H9 (cell line): ENCODE results near the gene WDR64. TPM values are rescaled to one million over a fixed set of nuclear protein-coding genes. Genes with fewer than 3 reads are reported as not detected.

ENCODE experiments used
- DNase-seq: peaks from one replicate; pipeline ENCODE4 v3.0.0-alpha.2; 2017
- H2AFZ ChIP-seq: one replicate; pipeline ENCODE4 v1.6.1; 2013; ENCODE audit warnings: mild to moderate bottlenecking, low read length, control low read depth, moderate library complexity
- H2AK5ac ChIP-seq: 2 replicates; pipeline ENCODE4 v1.6.1; 2013; ENCODE audit warnings: low read length, control low read depth, mixed read lengths; ENCODE audit not compliant: insufficient read length
- H2BK120ac ChIP-seq: one replicate; pipeline ENCODE4 v1.6.1; 2013; ENCODE audit warnings: low read depth, mild to moderate bottlenecking, low read length, control low read depth, inconsistent platforms; ENCODE audit not compliant: poor library complexity, severe bottlenecking
- H2BK12ac ChIP-seq: 2 replicates; pipeline ENCODE4 v1.6.1; 2013; ENCODE audit warnings: low read length, control low read depth, mixed read lengths, low read depth; ENCODE audit not compliant: insufficient read length
- H2BK15ac ChIP-seq: 2 replicates; pipeline ENCODE4 v1.6.1; 2013; ENCODE audit warnings: low read depth, low read length, control low read depth
- H2BK20ac ChIP-seq: one replicate; pipeline ENCODE4 v1.6.1; 2013; ENCODE audit warnings: low read depth, mild to moderate bottlenecking, low read length, control low read depth, inconsistent platforms; ENCODE audit not compliant: poor library complexity, severe bottlenecking
- H2BK5ac ChIP-seq: 2 replicates; pipeline ENCODE4 v1.6.1; 2013; ENCODE audit warnings: low read length, control low read depth, mixed read lengths; ENCODE audit not compliant: insufficient read length
- H3K14ac ChIP-seq: 2 replicates; pipeline ENCODE4 v1.6.1; 2013; ENCODE audit warnings: low read length, control low read depth; ENCODE audit not compliant: insufficient read depth
- H3K18ac ChIP-seq: 2 replicates; pipeline ENCODE4 v1.6.1; 2013; ENCODE audit warnings: low read depth, mild to moderate bottlenecking, mixed read lengths, low read length, control low read depth; ENCODE audit not compliant: insufficient read length
- H3K23ac ChIP-seq: 2 replicates; pipeline ENCODE4 v1.6.1; 2013; ENCODE audit warnings: low read length, control low read depth, mixed read lengths, low read depth; ENCODE audit not compliant: insufficient read length
- H3K23me2 ChIP-seq: 2 replicates; pipeline ENCODE4 v1.6.1; 2013; ENCODE audit warnings: low read depth, mild to moderate bottlenecking, mixed read lengths, low read length, control low read depth; ENCODE audit not compliant: insufficient read length, poor library complexity, severe bottlenecking
- H3K27ac ChIP-seq: 2 replicates; pipeline ENCODE4 v1.5.1; 2013; ENCODE audit warnings: low read length, control low read depth, mixed read lengths, low read depth; ENCODE audit not compliant: insufficient read length
- H3K27me3 ChIP-seq: 2 replicates; pipeline ENCODE4 v1.6.1; 2013; ENCODE audit warnings: low read length, control low read depth, inconsistent platforms; ENCODE audit not compliant: insufficient read depth
- H3K4ac ChIP-seq: 2 replicates; pipeline ENCODE4 v1.6.1; 2013; ENCODE audit warnings: low read depth, mild to moderate bottlenecking, control low read depth, inconsistent platforms, low read length, moderate library complexity
- H3K4me1 ChIP-seq: 2 replicates; pipeline ENCODE4 v1.6.1; 2013; ENCODE audit warnings: low read length, control low read depth, inconsistent platforms; ENCODE audit not compliant: insufficient read depth
- H3K4me2 ChIP-seq: 2 replicates; pipeline ENCODE4 v1.6.1; 2013; ENCODE audit warnings: low read length, control low read depth, mixed read lengths; ENCODE audit not compliant: insufficient read length, insufficient read depth
- H3K56ac ChIP-seq: 2 replicates; pipeline ENCODE4 v1.6.1; 2013; ENCODE audit warnings: low read depth, mild to moderate bottlenecking, mixed read lengths, low read length, control low read depth; ENCODE audit not compliant: insufficient read length
- H3K79me1 ChIP-seq: 2 replicates; pipeline ENCODE4 v1.6.1; 2013; ENCODE audit warnings: low read depth, mild to moderate bottlenecking, moderate library complexity, low read length, control low read depth, inconsistent platforms; ENCODE audit not compliant: insufficient read depth, poor library complexity, severe bottlenecking
- H3K79me2 ChIP-seq: 2 replicates; pipeline ENCODE4 v1.6.1; 2013; ENCODE audit warnings: low read length, control low read depth, inconsistent platforms; ENCODE audit not compliant: insufficient read depth
- H3K9ac ChIP-seq: 2 replicates; pipeline ENCODE4 v1.6.1; 2013; ENCODE audit warnings: low read length, control low read depth, mixed read lengths; ENCODE audit not compliant: insufficient read length; ENCODE audit errors: extremely low read depth
- H3K9me3 ChIP-seq: one replicate; pipeline ENCODE4 v1.6.1; 2013; ENCODE audit warnings: low read depth, low read length, inconsistent platforms; ENCODE audit not compliant: control insufficient read depth
- H3T11ph ChIP-seq: one replicate; pipeline ENCODE4 v1.6.1; 2013; ENCODE audit warnings: mild to moderate bottlenecking, low read length, control low read depth, inconsistent platforms
- H4K20me1 ChIP-seq: one replicate; pipeline ENCODE4 v1.6.1; 2013; ENCODE audit not compliant: control insufficient read depth, insufficient read length, insufficient read depth
- H4K5ac ChIP-seq: 2 replicates; pipeline ENCODE4 v1.6.1; 2013; ENCODE audit warnings: low read depth, mild to moderate bottlenecking, mixed read lengths, low read length, control low read depth; ENCODE audit not compliant: insufficient read length
- H4K8ac ChIP-seq: replicated peaks from 2 replicates; pipeline ENCODE4 v1.6.1; 2013; ENCODE audit warnings: low read length, control low read depth, mixed read lengths, low read depth; ENCODE audit not compliant: insufficient read length
- H4K91ac ChIP-seq: 2 replicates; pipeline ENCODE4 v1.6.1; 2013; ENCODE audit warnings: low read depth, mild to moderate bottlenecking, moderate library complexity, mixed read lengths, low read length, control low read depth; ENCODE audit not compliant: insufficient read length
- H3K27ac Mint-ChIP-seq, 3 experiments: 2 replicates in 2 of 3; 3 replicates in 1 of 3; pipeline ENCODE4 v1.8.0; 2020 to 2021; ENCODE audit warnings: mixed read lengths in 3 of 3, mild to moderate bottlenecking in 1 of 3, moderate library complexity in 1 of 3
- H3K27me3 Mint-ChIP-seq: 2 replicates; pipeline ENCODE4 v1.8.0; 2021; ENCODE audit warnings: low read depth, mild to moderate bottlenecking, moderate library complexity, mixed read lengths
- H3K36me3 Mint-ChIP-seq, 3 experiments: 2 replicates in 2 of 3; 3 replicates in 1 of 3; pipeline ENCODE4 v1.8.0; 2020 to 2021; ENCODE audit warnings: low read depth in 3 of 3, mixed read lengths in 3 of 3; ENCODE audit not compliant: insufficient read depth in 1 of 3
- H3K4me1 Mint-ChIP-seq, 2 experiments: 2 replicates each; pipeline ENCODE4 v1.8.0; 2020; ENCODE audit warnings: mixed read lengths in 2 of 2
- H3K4me3 Mint-ChIP-seq, 2 experiments: 2 replicates in 1 of 2; 3 replicates in 1 of 2; pipeline ENCODE4 v1.8.0; 2020 to 2021; ENCODE audit warnings: mild to moderate bottlenecking in 2 of 2, mixed read lengths in 2 of 2, moderate library complexity in 1 of 2
- H3K9me3 Mint-ChIP-seq, 2 experiments: 2 replicates in 1 of 2; 3 replicates in 1 of 2; pipeline ENCODE4 v1.8.0; 2020; ENCODE audit warnings: mild to moderate bottlenecking in 2 of 2, mixed read lengths in 2 of 2, moderate library complexity in 1 of 2
- WGBS: extraction: QIAGEN DNeasy Blood & Tissue Kit; methylation state at CpG from one replicate; pipeline ENCODE4 v1.1.7; 2013; ENCODE audit warnings: missing lambda C conversion rate, low lambda C conversion rate, mixed read lengths; ENCODE audit not compliant: insufficient read length; ENCODE audit errors: extremely low coverage; 5-methylcytosine and 5-hydroxymethylcytosine counted together
- total RNA-seq: library from RNA; stranded (reverse); gene quantifications from 2 replicates; pipeline ENCODE4 v1.2.1, GENCODE V29; 2021
- TF ChIP-seq, protein P1 (sequence below): fragments of 200-600 bp; sonication (generic); conservative IDR thresholded peaks from 3 replicates; pipeline ENCODE4 v1.8.0; 2021; ENCODE audit warnings: antibody characterized with exemption, mild to moderate bottlenecking

WDR64 gene
- total RNA-seq, 1 experiment from 2014 or later: not detected

DNA sequence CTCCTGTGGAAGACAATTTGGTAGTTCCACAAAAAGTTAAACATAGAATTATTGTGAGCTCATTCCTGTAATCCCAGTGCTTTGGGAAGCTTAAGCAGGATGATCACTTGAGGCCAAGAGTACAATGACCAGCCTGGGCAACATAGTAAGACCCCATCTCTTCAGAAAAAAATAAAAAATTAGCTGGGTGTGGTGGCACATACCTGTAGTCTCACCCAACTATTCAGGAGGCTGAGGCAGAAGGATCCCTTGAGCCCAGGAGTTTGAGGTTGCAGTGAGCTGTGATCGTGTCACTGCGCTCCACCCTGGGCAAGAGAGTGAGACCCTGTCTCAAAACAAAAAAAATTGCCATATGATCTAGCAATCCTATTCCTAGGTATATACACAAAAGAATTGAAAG, 7.8 kb upstream of the WDR64 start:
- H3K14ac ChIP-seq: no peak overlapping the region
- H3K4me2 ChIP-seq: no peak overlapping the region
- no peaks in the 10 kb centered on the region for H3K79me1 ChIP-seq
- H3K27me3 ChIP-seq: no peaks in the 10 kb centered on the region
- no peak overlapping the region for H2AFZ ChIP-seq
- peaks cover 3% of the 10 kb centered on the region for H3K23me2 ChIP-seq
- H3K9ac ChIP-seq: no peak overlapping the region
- no peak overlapping the region for H2AK5ac ChIP-seq
- no peak overlapping the region for H2BK5ac ChIP-seq
- no peak overlapping the region for H3K4ac ChIP-seq
- no peak overlapping the region for H4K5ac ChIP-seq
- no peak overlapping the region for H2BK120ac ChIP-seq
- H4K20me1 ChIP-seq: no peaks in the 10 kb centered on the region
- H3K36me3 Mint-ChIP-seq: peaks cover 2 to 17% (median 16%) of the 10 kb centered on the region in 3 experiments
- no CpG with 5 or more reads among the region's 2 CpGs for WGBS
- no peak overlapping the region for H3K27ac Mint-ChIP-seq
- no peak overlapping the region for H3K56ac ChIP-seq
- no peak overlapping the region for H3K27ac ChIP-seq
- no peak overlapping the region for H4K91ac ChIP-seq
- H3T11ph ChIP-seq: no peak overlapping the region
- peaks cover 13 to 17% of the 10 kb centered on the region in 2 experiments for H3K9me3 Mint-ChIP-seq
- H3K23ac ChIP-seq: no peak overlapping the region
- TF ChIP-seq, protein P1, sequence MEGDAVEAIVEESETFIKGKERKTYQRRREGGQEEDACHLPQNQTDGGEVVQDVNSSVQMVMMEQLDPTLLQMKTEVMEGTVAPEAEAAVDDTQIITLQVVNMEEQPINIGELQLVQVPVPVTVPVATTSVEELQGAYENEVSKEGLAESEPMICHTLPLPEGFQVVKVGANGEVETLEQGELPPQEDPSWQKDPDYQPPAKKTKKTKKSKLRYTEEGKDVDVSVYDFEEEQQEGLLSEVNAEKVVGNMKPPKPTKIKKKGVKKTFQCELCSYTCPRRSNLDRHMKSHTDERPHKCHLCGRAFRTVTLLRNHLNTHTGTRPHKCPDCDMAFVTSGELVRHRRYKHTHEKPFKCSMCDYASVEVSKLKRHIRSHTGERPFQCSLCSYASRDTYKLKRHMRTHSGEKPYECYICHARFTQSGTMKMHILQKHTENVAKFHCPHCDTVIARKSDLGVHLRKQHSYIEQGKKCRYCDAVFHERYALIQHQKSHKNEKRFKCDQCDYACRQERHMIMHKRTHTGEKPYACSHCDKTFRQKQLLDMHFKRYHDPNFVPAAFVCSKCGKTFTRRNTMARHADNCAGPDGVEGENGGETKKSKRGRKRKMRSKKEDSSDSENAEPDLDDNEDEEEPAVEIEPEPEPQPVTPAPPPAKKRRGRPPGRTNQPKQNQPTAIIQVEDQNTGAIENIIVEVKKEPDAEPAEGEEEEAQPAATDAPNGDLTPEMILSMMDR: no peak
- H4K8ac ChIP-seq: no peak overlapping the region
- H2BK20ac ChIP-seq: no peak overlapping the region
- no peak overlapping the region for H2BK15ac ChIP-seq
- no peaks in the 10 kb centered on the region for H3K79me2 ChIP-seq
- no peak overlapping the region for H3K18ac ChIP-seq
- no peaks in the 10 kb centered on the region for H3K9me3 ChIP-seq
- no peaks in the 10 kb centered on the region for H3K4me1 ChIP-seq
- peaks cover 16% of the 10 kb centered on the region for H3K27me3 Mint-ChIP-seq
- DNase-seq: no peak
- no peak overlapping the region for H2BK12ac ChIP-seq
- H3K4me1 Mint-ChIP-seq: peaks cover 5 to 6% of the 10 kb centered on the region in 2 experiments
- no peak overlapping the region for H3K4me3 Mint-ChIP-seq
